ENCODE measurements around the gene RUVBL1.

DNA sequence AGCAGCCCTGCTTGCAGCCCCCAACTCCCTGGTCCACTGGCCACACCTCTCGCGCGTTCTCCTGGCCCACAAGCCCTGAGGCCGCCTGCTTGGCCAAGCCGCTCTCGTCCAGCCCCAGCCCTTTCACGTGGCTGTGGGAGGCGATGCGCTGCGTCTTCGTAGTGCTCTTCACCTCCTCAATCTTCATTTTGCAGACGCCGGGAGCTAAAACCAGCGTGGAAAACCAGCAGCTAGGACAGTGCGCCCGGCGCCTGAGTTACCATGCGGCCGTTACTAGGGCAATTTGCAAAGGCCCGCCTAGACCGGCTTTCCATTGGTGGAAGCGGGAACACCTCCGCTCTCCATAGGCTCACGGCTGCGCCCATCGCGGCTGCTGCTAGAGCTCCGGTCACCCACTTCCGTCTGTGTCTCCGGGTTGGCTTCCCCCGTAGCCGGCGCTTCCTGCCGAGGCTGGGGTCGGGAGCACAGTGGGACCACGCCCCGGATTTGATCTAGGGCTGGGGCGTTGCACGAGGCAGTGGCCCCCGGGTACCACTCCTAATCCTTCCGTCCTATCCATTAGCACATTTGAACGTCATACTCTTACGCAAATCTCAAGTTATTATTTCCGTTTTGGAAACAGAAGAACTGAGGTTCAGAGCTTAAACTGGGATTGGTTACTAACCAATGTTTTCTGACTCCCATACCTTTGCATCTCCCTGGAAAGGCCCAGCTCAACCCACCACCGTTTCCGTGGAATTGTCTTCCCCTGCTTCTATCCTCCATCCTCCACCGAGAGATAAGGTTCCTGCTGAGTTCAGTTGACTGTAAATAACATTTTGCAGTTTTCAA, at the start of gene RUVBL1:
- TF ChIP-seq, protein P1, sequence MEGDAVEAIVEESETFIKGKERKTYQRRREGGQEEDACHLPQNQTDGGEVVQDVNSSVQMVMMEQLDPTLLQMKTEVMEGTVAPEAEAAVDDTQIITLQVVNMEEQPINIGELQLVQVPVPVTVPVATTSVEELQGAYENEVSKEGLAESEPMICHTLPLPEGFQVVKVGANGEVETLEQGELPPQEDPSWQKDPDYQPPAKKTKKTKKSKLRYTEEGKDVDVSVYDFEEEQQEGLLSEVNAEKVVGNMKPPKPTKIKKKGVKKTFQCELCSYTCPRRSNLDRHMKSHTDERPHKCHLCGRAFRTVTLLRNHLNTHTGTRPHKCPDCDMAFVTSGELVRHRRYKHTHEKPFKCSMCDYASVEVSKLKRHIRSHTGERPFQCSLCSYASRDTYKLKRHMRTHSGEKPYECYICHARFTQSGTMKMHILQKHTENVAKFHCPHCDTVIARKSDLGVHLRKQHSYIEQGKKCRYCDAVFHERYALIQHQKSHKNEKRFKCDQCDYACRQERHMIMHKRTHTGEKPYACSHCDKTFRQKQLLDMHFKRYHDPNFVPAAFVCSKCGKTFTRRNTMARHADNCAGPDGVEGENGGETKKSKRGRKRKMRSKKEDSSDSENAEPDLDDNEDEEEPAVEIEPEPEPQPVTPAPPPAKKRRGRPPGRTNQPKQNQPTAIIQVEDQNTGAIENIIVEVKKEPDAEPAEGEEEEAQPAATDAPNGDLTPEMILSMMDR (IDR thresholded peaks at IDR 0.05; ENCODE audit: low read length), result no peak
- TF ChIP-seq EZH2 (optimal IDR thresholded peaks at IDR 0.05; ENCODE audit: low read depth, low read length) (no peak), EZH2phosphoT487 (IDR thresholded peaks at IDR 0.05; ENCODE audit: low read length) (no peak)

All from MM.1S (cell line).